ENCODE data around the gene HNRNPAB. TPM values are rescaled to one million over a fixed set of nuclear protein-coding genes. Genes with fewer than 3 reads are reported as not detected.

Gene HNRNPAB
- total and polyA plus RNA-seq, 9 of the 15 experiments (the other 6 are each of a cell fraction or from before 2014, with no cell fraction given) = 34.6 to 425 (median 236) TPM

DNA sequence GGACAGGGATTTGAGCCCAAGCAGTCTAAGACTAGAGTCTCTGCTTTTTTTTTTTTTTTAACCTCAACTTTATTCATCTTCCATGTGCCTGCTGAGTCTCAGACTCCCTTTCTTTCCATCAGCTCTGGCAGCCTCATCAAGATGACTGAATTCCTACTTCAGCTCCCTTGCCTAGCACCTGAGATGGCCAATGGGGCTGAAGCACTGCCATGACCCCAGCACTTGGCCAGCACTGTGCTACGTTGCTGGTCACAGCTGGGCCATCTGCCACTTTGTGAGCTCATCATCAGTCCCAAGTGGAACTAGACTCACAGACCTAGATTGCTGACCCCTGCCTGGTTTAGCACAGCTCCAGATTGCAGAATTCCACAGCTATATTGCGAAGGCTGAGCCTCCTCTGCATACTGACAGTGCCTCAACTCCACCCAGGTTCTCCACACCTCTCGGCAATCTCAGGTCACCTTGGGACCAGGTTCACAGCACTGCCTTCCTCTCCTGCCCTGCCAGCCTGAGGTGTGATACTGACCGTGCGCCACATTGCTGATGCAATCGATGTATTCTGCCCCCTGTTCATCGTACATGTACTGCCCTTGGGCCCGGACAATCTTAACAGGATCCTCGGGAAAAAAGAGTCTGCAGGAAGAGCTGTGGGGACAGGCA is 26.7 kb downstream of the HNRNPAB start (continued):
- TF ChIP-seq JUND (IDR thresholded peaks at IDR 0.05; ENCODE audit: borderline replicate concordance, low read depth, low read length) (0 out of 2 replicates have a peak, but pooled peaks have one; percentile 26), JUND (tag; IDR thresholded peaks at IDR 0.05; ENCODE audit: borderline replicate concordance, low read depth, low read length) (0 out of 3 replicates have a peak, but pooled peaks have one; percentile 15), NFYB (IDR thresholded peaks at IDR 0.05; ENCODE audit: extremely low read depth, insufficient read length) (no peak), FOXK1 (CRISPR knock-in tag; IDR thresholded peaks at IDR 0.05; ENCODE audit: borderline replicate concordance) (peak; percentile 79; the same call in 1 of the 2 replicates), SIX5 (IDR thresholded peaks at IDR 0.05; ENCODE audit: borderline replicate concordance in 1 of 2, insufficient read depth in 1 of 2, low read depth in 1 of 2, low read length in 2 of 2) (no peak), KHSRP (IDR thresholded peaks at IDR 0.05) (no peak), ZNF143 (CRISPR knock-in tag; IDR thresholded peaks at IDR 0.05) (no peak), ZNF766 (CRISPR knock-in tag; conservative IDR thresholded peaks at IDR 0.05) (no peak)
- TF ChIP-seq, protein P1, sequence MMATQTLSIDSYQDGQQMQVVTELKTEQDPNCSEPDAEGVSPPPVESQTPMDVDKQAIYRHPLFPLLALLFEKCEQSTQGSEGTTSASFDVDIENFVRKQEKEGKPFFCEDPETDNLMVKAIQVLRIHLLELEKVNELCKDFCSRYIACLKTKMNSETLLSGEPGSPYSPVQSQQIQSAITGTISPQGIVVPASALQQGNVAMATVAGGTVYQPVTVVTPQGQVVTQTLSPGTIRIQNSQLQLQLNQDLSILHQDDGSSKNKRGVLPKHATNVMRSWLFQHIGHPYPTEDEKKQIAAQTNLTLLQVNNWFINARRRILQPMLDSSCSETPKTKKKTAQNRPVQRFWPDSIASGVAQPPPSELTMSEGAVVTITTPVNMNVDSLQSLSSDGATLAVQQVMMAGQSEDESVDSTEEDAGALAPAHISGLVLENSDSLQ (IDR thresholded peaks at IDR 0.05) = no peak

All from K562 (cell line).